Heart left ventricle (tissue), 13 donors: ENCODE data around the gene NOL6.

ENCODE experiments used
- CTCF ChIP-seq, 12 donors: fragments of 200-600 bp; sonication (generic) in 4 of 12; IDR thresholded peaks; one replicate each; pipeline versions ENCODE4 v1.5.0 to v1.8.0; 2018 to 2022; ENCODE audit warnings: antibody characterized with exemption in 12 of 12, mild to moderate bottlenecking in 5 of 12
- POLR2A ChIP-seq, 2 donors: fragments of 450-650 bp; IDR thresholded peaks; one replicate each; pipeline ENCODE4 v1.6.1; 2017; ENCODE audit warnings: antibody characterized with exemption in 2 of 2, mild to moderate bottlenecking in 2 of 2, moderate library complexity in 2 of 2
- donor health status: ischemic (EF 13 %, LVEDD 7.1; RV severe dilation, severe dysfunction).
- donor health status: DM: no; HTN: yes; CAD: no.
- donor health status: DM: no; HTN: no; CAD: no.
- donor health status: ischemic (EF 25% LVEDD 6.9; RV normal size, moderate dysfunction).
- donor health status: ischemic (EF 25% LVEDD 5.7; RV mildly dilated, moderate dysfunction).
- donor health status: ischemic (EF 35%, LVEDD 5.7; RV mildly dilated, moderate dysfunction).
- donor health status: nonischemic (EF 11% LVEDD 7.7; RV severe dilation, severe dysfunction).
- donor health status: DM: yes; HTN: yes; CAD: no.
- donor health status: PGD.
- donor health status: ischemic (EF 29% LVEDD 5.4; RV normal size, mild dysfunction).
- donor health status: nonischemic (EF 23%, LVEDD 6.1; RV moderate dilation, normal function).

GRCh38 chr9:33426843-33427293, 46.9 kb downstream of the NOL6 start:
- TF ChIP-seq CTCF (IDR thresholded peaks at IDR 0.05) (no peak), POLR2A (IDR thresholded peaks at IDR 0.05) (no peak)
